ENCODE measurements around the gene GTF3C5.
A peak's percentile ranks its signal among the peaks of the same experiment; 100 is the strongest.

Gene GTF3C5

GRCh38 chr9:133014696-133015095, 16.1 kb upstream of the GTF3C5 start:
- H2BK15ac ChIP-seq (ENCODE audit: low read length): no peak overlapping the region
- no peak overlapping the region for H2BK12ac ChIP-seq (ENCODE audit: low read length)
- H3K14ac ChIP-seq (ENCODE audit: low read length): no peak overlapping the region
- H3K36me3 ChIP-seq (replicated peaks in 1 of 2; ENCODE audit: control insufficient read depth in 2 of 2, insufficient read depth in 2 of 2, low read length in 2 of 2): no peaks in the 10 kb centered on the region
- no peak overlapping the region for H4K91ac ChIP-seq (ENCODE audit: low read depth, low read length, poor library complexity)
- no peak overlapping the region for H3K4ac ChIP-seq (ENCODE audit: low read length)
- no peak overlapping the region for H2BK5ac ChIP-seq (ENCODE audit: low read length)
- no peak overlapping the region for H3K9ac ChIP-seq (ENCODE audit: low read depth, low read length, poor library complexity)
- no peak overlapping the region for H4K8ac ChIP-seq (ENCODE audit: low read depth, low read length)
- H3K27ac ChIP-seq (replicated peaks; ENCODE audit: low read length): no peak overlapping the region
- no peaks in the 10 kb centered on the region for H3K27me3 ChIP-seq (ENCODE audit: control insufficient read depth in 3 of 3, insufficient read depth in 3 of 3, low read depth in 1 of 3, low read length in 3 of 3)
- no peak overlapping the region for H2BK120ac ChIP-seq (ENCODE audit: low read depth, low read length)
- no CpG with 5 or more reads among the region's 5 CpGs for WGBS, 2 donors (ENCODE audit: extremely low coverage in 2 of 2, insufficient read length in 2 of 2, insufficient replicate concordance in 1 of 2)
- DNase-seq (ENCODE audit: low spot score): no peak
- H3K79me1 ChIP-seq (ENCODE audit: low read depth, low read length): no peaks in the 10 kb centered on the region
- H3K9me3 ChIP-seq (replicated peaks in 1 of 2; ENCODE audit: control insufficient read depth in 2 of 2, insufficient read depth in 1 of 2, low read depth in 1 of 2, low read length in 2 of 2): no peaks in the 10 kb centered on the region
- H3K23ac ChIP-seq (ENCODE audit: low read depth, low read length, poor library complexity): no peak overlapping the region
- H3K18ac ChIP-seq (ENCODE audit: low read length): no peak overlapping the region
- no peaks in the 10 kb centered on the region for H3K4me1 ChIP-seq (ENCODE audit: control insufficient read depth in 2 of 2, insufficient read depth in 1 of 2, low read depth in 1 of 2, low read length in 2 of 2)
- no peak overlapping the region for H2AK5ac ChIP-seq (ENCODE audit: low read depth, low read length)
- H3K4me3 ChIP-seq (ENCODE audit: low read length in 2 of 2): no peak overlapping the region
- no peak overlapping the region for H2AFZ ChIP-seq (ENCODE audit: low read length)
- H3K4me2 ChIP-seq (ENCODE audit: insufficient read depth, low read length, poor library complexity, severe bottlenecking): no peak overlapping the region

- Histone ChIP-seq H4K91ac (ENCODE audit: low read depth, low read length, poor library complexity) (no peak overlapping the region), H3K9me3 (replicated peaks in 1 of 2; ENCODE audit: control insufficient read depth in 2 of 2, insufficient read depth in 1 of 2, low read depth in 1 of 2, low read length in 2 of 2) (no peaks in the 10 kb centered on the region), H3K4me2 (ENCODE audit: insufficient read depth, low read length, poor library complexity, severe bottlenecking) (no peak overlapping the region), H2BK12ac (ENCODE audit: low read length) (no peak overlapping the region), H2BK15ac (ENCODE audit: low read length) (no peak overlapping the region), H3K27me3 (ENCODE audit: control insufficient read depth in 3 of 3, insufficient read depth in 3 of 3, low read depth in 1 of 3, low read length in 3 of 3) (no peaks in the 10 kb centered on the region), H3K27ac (replicated peaks; ENCODE audit: low read length) (no peak overlapping the region), H3K14ac (ENCODE audit: low read length) (no peak overlapping the region), H3K18ac (ENCODE audit: low read length) (no peak overlapping the region), H2AFZ (ENCODE audit: low read length) (no peak overlapping the region), H3K23ac (ENCODE audit: low read depth, low read length, poor library complexity) (no peak overlapping the region), H2BK120ac (ENCODE audit: low read depth, low read length) (no peak overlapping the region), H2BK5ac (ENCODE audit: low read length) (peak overlapping the region; percentile 71), H4K8ac (ENCODE audit: low read depth, low read length) (no peak overlapping the region), H3K4me1 (ENCODE audit: control insufficient read depth in 2 of 2, insufficient read depth in 1 of 2, low read depth in 1 of 2, low read length in 2 of 2) (no peaks in the 10 kb centered on the region), H2AK5ac (ENCODE audit: low read depth, low read length) (peak overlapping the region; percentile 95), H3K4ac (ENCODE audit: low read length) (no peak overlapping the region), H3K36me3 (replicated peaks in 1 of 2; ENCODE audit: control insufficient read depth in 2 of 2, insufficient read depth in 2 of 2, low read length in 2 of 2) (no peaks in the 10 kb centered on the region), H3K4me3 (ENCODE audit: low read length in 2 of 2) (no peak overlapping the region), H3K79me1 (ENCODE audit: low read depth, low read length) (no peaks in the 10 kb centered on the region), H3K9ac (ENCODE audit: low read depth, low read length, poor library complexity) (no peak overlapping the region)
- no peak for DNase-seq (ENCODE audit: low spot score)
- no CpG with 5 or more reads among the region's 26 CpGs for WGBS, 2 donors (ENCODE audit: extremely low coverage in 2 of 2, insufficient read length in 2 of 2, insufficient replicate concordance in 1 of 2)
Observed at GRCh38 chr9:133023117-133023890, 7.5 kb upstream of the GTF3C5 start.

DNA sequence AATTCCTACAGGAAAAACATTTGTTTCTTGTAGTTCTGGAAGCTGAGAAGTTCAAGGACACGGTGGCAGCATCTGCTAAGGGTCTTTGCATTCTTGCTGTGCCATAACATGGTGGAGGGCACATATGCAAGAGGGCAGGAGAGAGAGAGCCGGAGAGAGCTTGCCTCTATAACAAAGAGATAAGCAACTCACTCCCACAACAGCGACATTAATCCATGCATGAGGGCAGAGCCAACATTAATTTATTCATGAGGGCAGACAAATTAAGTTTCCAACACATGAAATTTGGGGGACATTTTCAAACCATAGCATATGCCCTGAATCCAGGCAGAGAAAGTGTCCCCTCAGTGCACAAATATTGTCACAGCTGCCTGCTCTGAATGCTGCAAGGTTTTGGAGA, 4.4 kb upstream of the GTF3C5 start:
- H3K14ac ChIP-seq (ENCODE audit: low read length): no peak overlapping the region
- H2BK15ac ChIP-seq (ENCODE audit: low read length): no peak overlapping the region
- no peak overlapping the region for H2BK5ac ChIP-seq (ENCODE audit: low read length)
- H2BK120ac ChIP-seq (ENCODE audit: low read depth, low read length): no peak overlapping the region
- H3K18ac ChIP-seq (ENCODE audit: low read length): no peak overlapping the region
- no peak overlapping the region for H3K4ac ChIP-seq (ENCODE audit: low read length)
- H3K23ac ChIP-seq (ENCODE audit: low read depth, low read length, poor library complexity): no peak overlapping the region
- H2AK5ac ChIP-seq (ENCODE audit: low read depth, low read length): no peak overlapping the region
- peaks cover 2 to 6% of the 10 kb centered on the region in 2 donors for H3K4me1 ChIP-seq (ENCODE audit: control insufficient read depth in 2 of 2, insufficient read depth in 1 of 2, low read depth in 1 of 2, low read length in 2 of 2)
- WGBS, 2 donors (ENCODE audit: extremely low coverage in 2 of 2, insufficient read length in 2 of 2, insufficient replicate concordance in 1 of 2): no CpG with 5 or more reads among the region's 3 CpGs
- H3K27ac ChIP-seq (replicated peaks; ENCODE audit: low read length): no peak overlapping the region
- H3K4me2 ChIP-seq (ENCODE audit: insufficient read depth, low read length, poor library complexity, severe bottlenecking): no peak overlapping the region
- H3K9me3 ChIP-seq (replicated peaks in 1 of 2; ENCODE audit: control insufficient read depth in 2 of 2, insufficient read depth in 1 of 2, low read depth in 1 of 2, low read length in 2 of 2): no peaks in the 10 kb centered on the region
- H3K9ac ChIP-seq (ENCODE audit: low read depth, low read length, poor library complexity): no peak overlapping the region
- H3K79me1 ChIP-seq (ENCODE audit: low read depth, low read length): peaks cover 5% of the 10 kb centered on the region
- H3K27me3 ChIP-seq (ENCODE audit: control insufficient read depth in 3 of 3, insufficient read depth in 3 of 3, low read depth in 1 of 3, low read length in 3 of 3): no peaks in the 10 kb centered on the region
- no peak overlapping the region for H2AFZ ChIP-seq (ENCODE audit: low read length)
- H3K36me3 ChIP-seq (replicated peaks in 1 of 2; ENCODE audit: control insufficient read depth in 2 of 2, insufficient read depth in 2 of 2, low read length in 2 of 2): no peaks in the 10 kb centered on the region
- no peak overlapping the region for H4K8ac ChIP-seq (ENCODE audit: low read depth, low read length)
- DNase-seq (ENCODE audit: low spot score): no peak
- no peak overlapping the region for H4K91ac ChIP-seq (ENCODE audit: low read depth, low read length, poor library complexity)
- no peak overlapping the region for H3K4me3 ChIP-seq (ENCODE audit: low read length in 2 of 2)
- no peak overlapping the region for H2BK12ac ChIP-seq (ENCODE audit: low read length)

DNA sequence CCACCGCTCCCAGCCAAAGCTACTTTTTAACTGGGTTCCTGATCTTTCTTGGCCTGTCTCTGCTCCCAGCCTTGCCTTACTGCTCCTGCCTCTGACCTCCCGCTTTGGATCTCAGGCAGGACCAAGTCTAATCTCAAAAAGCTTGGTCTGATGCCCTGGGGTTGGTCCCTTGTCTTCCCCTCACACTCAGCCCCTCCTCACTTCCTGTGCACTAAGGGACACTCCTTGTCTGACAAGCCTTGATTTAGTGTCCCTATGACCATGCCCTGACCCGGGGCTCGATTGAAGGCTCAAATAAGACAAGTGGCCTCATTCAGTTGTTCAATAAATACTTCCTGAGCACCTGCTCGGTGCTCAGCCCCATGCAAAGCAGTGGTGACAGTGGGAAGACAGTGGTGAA, 3.7 kb upstream of the GTF3C5 start:
- Histone ChIP-seq H3K36me3 (replicated peaks in 1 of 2; ENCODE audit: control insufficient read depth in 2 of 2, insufficient read depth in 2 of 2, low read length in 2 of 2) (peaks cover 0 to 2% of the 10 kb centered on the region in 2 donors), H3K27me3 (ENCODE audit: control insufficient read depth in 3 of 3, insufficient read depth in 3 of 3, low read depth in 1 of 3, low read length in 3 of 3) (no peaks in the 10 kb centered on the region), H3K4me3 (ENCODE audit: low read length in 2 of 2) (no peak overlapping the region), H2BK120ac (ENCODE audit: low read depth, low read length) (no peak overlapping the region), H3K18ac (ENCODE audit: low read length) (no peak overlapping the region), H3K14ac (ENCODE audit: low read length) (no peak overlapping the region), H3K4me2 (ENCODE audit: insufficient read depth, low read length, poor library complexity, severe bottlenecking) (no peak overlapping the region), H3K79me1 (ENCODE audit: low read depth, low read length) (peaks cover 7% of the 10 kb centered on the region), H4K91ac (ENCODE audit: low read depth, low read length, poor library complexity) (no peak overlapping the region), H3K9ac (ENCODE audit: low read depth, low read length, poor library complexity) (no peak overlapping the region), H4K8ac (ENCODE audit: low read depth, low read length) (no peak overlapping the region), H3K27ac (replicated peaks; ENCODE audit: low read length) (no peak overlapping the region), H3K4ac (ENCODE audit: low read length) (no peak overlapping the region), H3K23ac (ENCODE audit: low read depth, low read length, poor library complexity) (no peak overlapping the region), H3K9me3 (replicated peaks in 1 of 2; ENCODE audit: control insufficient read depth in 2 of 2, insufficient read depth in 1 of 2, low read depth in 1 of 2, low read length in 2 of 2) (peaks cover 1% of the 10 kb centered on the region in 2 donors), H2BK12ac (ENCODE audit: low read length) (no peak overlapping the region), H2AK5ac (ENCODE audit: low read depth, low read length) (no peak overlapping the region), H2BK5ac (ENCODE audit: low read length) (no peak overlapping the region), H3K4me1 (ENCODE audit: control insufficient read depth in 2 of 2, insufficient read depth in 1 of 2, low read depth in 1 of 2, low read length in 2 of 2) (peaks cover 7 to 12% of the 10 kb centered on the region in 2 donors), H2AFZ (ENCODE audit: low read length) (no peak overlapping the region), H2BK15ac (ENCODE audit: low read length) (no peak overlapping the region)
- no CpG with 5 or more reads among the region's 5 CpGs for WGBS, 2 donors (ENCODE audit: extremely low coverage in 2 of 2, insufficient read length in 2 of 2, insufficient replicate concordance in 1 of 2)
- DNase-seq (ENCODE audit: low spot score): no peak

All from neuronal stem cell (in vitro differentiated cells).